CD8-positive, alpha-beta memory T cell (primary cell): Measurements from ENCODE around the gene TFAP2A. TPM values are rescaled to one million over a fixed set of nuclear protein-coding genes. Genes with fewer than 3 reads are reported as not detected.

ENCODE experiments used
- CTCF ChIA-PET: fragments of 350-600 bp; sonication (Branson Sonifier 250); formaldehyde crosslinking; loops from one replicate; lab custom pipeline; 2021; ENCODE audit warnings: antibody characterized with exemption; lab: Charles Lee
- POLR2A ChIA-PET: fragments of 350-600 bp; sonication (Branson Sonifier 250); formaldehyde crosslinking; loops from one replicate; lab custom pipeline; 2021; ENCODE audit warnings: antibody characterized with exemption; lab: Charles Lee
- DNase-seq, 5 donors: peaks; one replicate each; pipeline versions ENCODE4 v3.0.0 to v3.0.0-alpha.2; 2020 to 2022; ENCODE audit warnings: mixed read lengths in 1 of 5
- H3K27ac ChIP-seq: one replicate; pipeline ENCODE4 v1.7.0; 2013; ENCODE audit warnings: low read depth, mild to moderate bottlenecking, low read length, moderate library complexity
- H3K27me3 ChIP-seq: 2 replicates; pipeline ENCODE4 v1.7.0; 2013; ENCODE audit warnings: low read length, mild to moderate bottlenecking; ENCODE audit not compliant: insufficient read depth, poor library complexity, severe bottlenecking
- H3K36me3 ChIP-seq: 2 replicates; pipeline ENCODE4 v1.7.0; 2013; ENCODE audit warnings: mild to moderate bottlenecking, low read length, moderate library complexity; ENCODE audit not compliant: insufficient read depth
- H3K4me1 ChIP-seq: 2 replicates; pipeline ENCODE4 v1.7.0; 2013; ENCODE audit warnings: mild to moderate bottlenecking, low read length, moderate library complexity; ENCODE audit not compliant: insufficient read depth
- H3K4me3 ChIP-seq: 2 replicates; pipeline ENCODE4 v1.7.0; 2013; ENCODE audit warnings: mild to moderate bottlenecking, low read length
- H3K9me3 ChIP-seq: 2 replicates; pipeline ENCODE4 v1.7.0; 2013; ENCODE audit warnings: mild to moderate bottlenecking, low read length
- H3K27ac Mint-ChIP-seq, 8 donors: one replicate each; pipeline ENCODE4 v1.8.0; 2020 to 2021; ENCODE audit warnings: mixed read lengths in 8 of 8, mild to moderate bottlenecking in 6 of 8, inconsistent platforms in 3 of 8, moderate library complexity in 3 of 8
- H3K27me3 Mint-ChIP-seq, 2 donors: one replicate each; pipeline ENCODE4 v1.8.0; 2020 to 2021; ENCODE audit warnings: mixed read lengths in 2 of 2, mild to moderate bottlenecking in 1 of 2, moderate library complexity in 1 of 2
- H3K36me3 Mint-ChIP-seq, 3 donors: one replicate each; pipeline ENCODE4 v1.8.0; 2020 to 2021; ENCODE audit warnings: mixed read lengths in 3 of 3, inconsistent platforms in 1 of 3, mild to moderate bottlenecking in 1 of 3
- H3K4me1 Mint-ChIP-seq, 3 donors: one replicate each; pipeline ENCODE4 v1.8.0; 2020 to 2021; ENCODE audit warnings: mixed read lengths in 3 of 3, inconsistent platforms in 1 of 3, mild to moderate bottlenecking in 1 of 3
- H3K4me3 Mint-ChIP-seq, 7 donors: one replicate each; pipeline ENCODE4 v1.8.0; 2020 to 2021; ENCODE audit warnings: mixed read lengths in 7 of 7, mild to moderate bottlenecking in 6 of 7, moderate library complexity in 4 of 7, inconsistent platforms in 2 of 7
- H3K9me3 Mint-ChIP-seq, 5 donors: one replicate each; pipeline ENCODE4 v1.8.0; 2020 to 2022; ENCODE audit warnings: mixed read lengths in 5 of 5, mild to moderate bottlenecking in 3 of 5, moderate library complexity in 2 of 5, inconsistent platforms in 1 of 5
- polyA plus RNA-seq: library from polyadenylated mRNA; unstranded; fragments of 300-500 nt; fragmentation: Illumina TruSeq; gene quantifications from one replicate; pipeline ENCODE4 v1.2.3, GENCODE V29; 2021
- total RNA-seq, 2 experiments: library from RNA; stranded (reverse); gene quantifications; one replicate each; pipeline ENCODE4 v1.2.3, GENCODE V29; 2021

Gene TFAP2A
- total RNA-seq (not detected), polyA plus RNA-seq (not detected)

DNA sequence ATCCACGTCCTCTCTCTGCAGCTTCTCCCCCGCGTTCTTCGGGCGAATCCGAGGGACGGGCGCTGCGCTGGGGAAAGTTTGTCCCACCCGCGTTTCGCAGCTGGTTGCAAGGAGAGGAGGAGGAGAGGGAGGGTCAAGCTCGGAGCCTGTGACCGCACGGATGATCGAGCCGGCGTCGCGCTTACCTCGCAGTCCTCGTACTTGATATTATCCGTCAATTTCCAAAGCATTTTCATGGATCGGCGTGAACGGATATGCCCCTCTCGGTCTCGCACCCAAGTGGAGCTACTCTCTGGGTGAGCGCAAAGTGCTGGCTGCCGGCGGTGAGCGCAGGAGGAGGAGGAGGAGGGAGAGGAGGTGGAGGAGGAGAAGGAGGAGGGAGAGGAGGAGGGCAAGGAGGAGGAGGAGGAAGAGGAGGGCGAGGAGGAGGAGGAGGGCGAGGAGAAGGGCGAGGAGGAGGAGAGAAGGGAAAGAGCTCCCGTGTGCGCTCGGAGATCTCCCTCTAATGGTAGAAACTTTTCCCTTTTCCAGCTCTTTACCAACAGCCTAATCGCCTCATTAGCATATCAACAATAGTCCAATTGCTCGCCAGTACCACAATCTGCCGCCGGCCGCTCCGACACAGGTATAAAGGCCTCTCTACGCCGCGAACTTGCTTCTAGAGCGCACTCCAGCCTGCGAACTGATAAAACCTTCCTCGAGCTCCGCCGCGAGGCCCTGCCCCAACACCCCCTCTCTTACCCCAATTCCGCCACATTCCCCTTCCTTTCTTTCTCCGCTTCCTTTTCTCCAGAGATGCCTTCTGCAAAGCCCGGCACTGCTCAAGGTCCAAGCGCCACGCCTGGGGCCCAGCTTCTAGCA lies at the start of gene TFAP2A:
TSS of gene TFAP2A (minus strand) at position 319 of the 861 bp plus-strand sequence. CDS start at position 236, 83 bp downstream.
- peaks cover 27% of the 10 kb centered on the region for H3K4me1 ChIP-seq
- Mint-ChIP-seq H3K27ac (peak within 1 kb of the TSS in 6 of 8 donors; percentile 23 to 90 (median 63)), H3K4me3 (peak within 1 kb of the TSS; percentile 83 to 96 (median 87)), H3K36me3 (peaks cover 0 to 9% (median 8%) of the 10 kb centered on the region in 3 donors), H3K4me1 (peaks cover 37 to 54% (median 47%) of the 10 kb centered on the region in 3 donors), H3K9me3 (peaks cover 3 to 49% (median 43%) of the 10 kb centered on the region in 5 donors), H3K27me3 (peaks cover 84 to 85% of the 10 kb centered on the region in 2 donors)
- no peaks in the 10 kb centered on the region for H3K36me3 ChIP-seq
- peaks cover 76% of the 10 kb centered on the region for H3K27me3 ChIP-seq
- ChIA-PET CTCF (no interaction called here), POLR2A (no interaction called here)
- no peak for DNase-seq
- H3K27ac ChIP-seq: no peak within 1 kb of the TSS
- H3K4me3 ChIP-seq: no peak within 1 kb of the TSS
- no peaks in the 10 kb centered on the region for H3K9me3 ChIP-seq

- H3K4me1 Mint-ChIP-seq: no peaks in the 10 kb centered on the region
- CTCF ChIA-PET: interaction anchor here (2.0 kb wide), 1 partner anchor 18 kb away, joined by 4 read pairs; no protein-coding TSS in a partner anchor
- no peak overlapping the region for H3K4me3 ChIP-seq
- H3K27ac ChIP-seq: no peak overlapping the region
- H3K27ac Mint-ChIP-seq: no peak overlapping the region
- H3K27me3 Mint-ChIP-seq: peaks cover 9 to 33% of the 10 kb centered on the region in 2 donors
- H3K36me3 ChIP-seq: no peaks in the 10 kb centered on the region
- POLR2A ChIA-PET: no interaction called here
- H3K9me3 Mint-ChIP-seq: peaks cover 0 to 2% (median 0%) of the 10 kb centered on the region in 5 donors
- DNase-seq: no peak
- peaks cover 0 to 1% (median 0%) of the 10 kb centered on the region in 3 donors for H3K36me3 Mint-ChIP-seq
- no peak overlapping the region for H3K4me3 Mint-ChIP-seq
- no peaks in the 10 kb centered on the region for H3K4me1 ChIP-seq
- no peaks in the 10 kb centered on the region for H3K9me3 ChIP-seq
- no peaks in the 10 kb centered on the region for H3K27me3 ChIP-seq
These were observed 48.9 kb upstream of the TFAP2A start for GRCh38 chr6:10463491-10464481.

- Histone ChIP-seq H3K9me3 (no peaks in the 10 kb centered on the region), H3K4me1 (no peaks in the 10 kb centered on the region), H3K4me3 (no peak overlapping the region), H3K27ac (no peak overlapping the region), H3K27me3 (no peaks in the 10 kb centered on the region), H3K36me3 (no peaks in the 10 kb centered on the region)
- Mint-ChIP-seq H3K4me1 (no peaks in the 10 kb centered on the region), H3K4me3 (no peak overlapping the region), H3K36me3 (peaks cover 0 to 1% (median 0%) of the 10 kb centered on the region in 3 donors), H3K27ac (no peak overlapping the region), H3K9me3 (peaks cover 0 to 3% (median 0%) of the 10 kb centered on the region in 5 donors), H3K27me3 (peaks cover 12 to 37% of the 10 kb centered on the region in 2 donors)
- ChIA-PET POLR2A (no interaction called here), CTCF (no interaction called here)
- DNase-seq: no peak
These were observed 48.2 kb upstream of the TFAP2A start for GRCh38 chr6:10463040-10463439.

DNA sequence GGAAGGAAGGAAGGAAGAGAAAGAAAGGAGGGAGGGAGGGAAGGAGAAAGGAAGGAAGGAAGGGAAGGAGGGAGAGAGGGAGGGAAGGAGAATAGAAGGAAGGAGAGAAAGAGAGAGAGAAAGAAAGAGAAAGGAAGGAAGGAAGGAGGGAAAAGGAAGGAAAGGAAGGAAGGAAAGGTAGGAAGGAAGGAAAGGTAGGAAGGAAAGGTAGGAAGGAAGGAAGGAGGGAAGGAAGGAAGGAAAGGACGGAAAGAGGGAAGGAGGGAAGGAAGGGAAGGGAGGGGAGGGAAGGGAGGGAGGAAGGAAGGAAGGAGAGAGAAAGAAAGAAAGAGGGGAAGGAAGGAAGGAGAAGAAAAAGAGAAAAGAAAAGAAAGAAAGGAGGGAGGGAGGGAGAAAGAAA lies 47.0 kb upstream of the TFAP2A start:
- Histone ChIP-seq H3K4me1 (no peaks in the 10 kb centered on the region), H3K27me3 (no peaks in the 10 kb centered on the region), H3K27ac (no peak overlapping the region), H3K4me3 (no peak overlapping the region), H3K9me3 (no peaks in the 10 kb centered on the region), H3K36me3 (no peaks in the 10 kb centered on the region)
- no peak overlapping the region for H3K27ac Mint-ChIP-seq
- no peak overlapping the region for H3K4me3 Mint-ChIP-seq
- ChIA-PET POLR2A (no interaction called here), CTCF (no interaction called here)
- H3K36me3 Mint-ChIP-seq: peaks cover 0 to 1% (median 0%) of the 10 kb centered on the region in 3 donors
- no peak for DNase-seq
- H3K9me3 Mint-ChIP-seq: peaks cover 0 to 3% (median 0%) of the 10 kb centered on the region in 5 donors
- H3K4me1 Mint-ChIP-seq: no peaks in the 10 kb centered on the region
- H3K27me3 Mint-ChIP-seq: peaks cover 14 to 38% of the 10 kb centered on the region in 2 donors

GRCh38 chr6:10460096-10460495 lies 45.2 kb upstream of the TFAP2A start:
- no peaks in the 10 kb centered on the region for H3K9me3 ChIP-seq
- peaks cover 0 to 1% (median 0%) of the 10 kb centered on the region in 3 donors for H3K36me3 Mint-ChIP-seq
- CTCF ChIA-PET: no interaction called here
- POLR2A ChIA-PET: no interaction called here
- H3K4me1 Mint-ChIP-seq: no peaks in the 10 kb centered on the region
- no peaks in the 10 kb centered on the region for H3K36me3 ChIP-seq
- H3K4me3 Mint-ChIP-seq: no peak overlapping the region
- no peak for DNase-seq
- no peak overlapping the region for H3K27ac Mint-ChIP-seq
- peaks cover 12 to 34% of the 10 kb centered on the region in 2 donors for H3K27me3 Mint-ChIP-seq
- H3K27me3 ChIP-seq: no peaks in the 10 kb centered on the region
- H3K4me1 ChIP-seq: no peaks in the 10 kb centered on the region
- H3K9me3 Mint-ChIP-seq: peaks cover 0 to 3% (median 0%) of the 10 kb centered on the region in 5 donors
- H3K27ac ChIP-seq: no peak overlapping the region
- H3K4me3 ChIP-seq: no peak overlapping the region

DNA sequence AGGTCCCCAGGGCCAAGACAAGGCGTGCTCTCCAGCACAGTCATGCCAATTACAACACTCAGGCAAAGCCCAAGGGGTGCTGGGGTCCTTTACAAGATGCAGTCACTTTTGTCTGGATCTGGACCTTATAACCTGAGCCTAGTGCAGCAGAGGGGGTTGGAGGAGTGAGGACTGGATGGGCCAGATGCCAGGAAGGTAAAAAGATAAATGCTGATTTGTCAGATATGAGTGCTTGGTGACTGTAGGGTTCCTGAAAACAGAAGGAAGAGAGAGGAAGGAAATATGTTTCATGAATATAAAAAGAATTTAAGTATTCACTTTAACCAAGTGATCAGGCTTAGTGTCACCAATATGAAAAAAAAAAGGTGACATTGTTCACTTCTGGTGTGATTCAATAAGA lies 43.4 kb upstream of the TFAP2A start:
- DNase-seq: no peak
- Histone ChIP-seq H3K9me3 (no peaks in the 10 kb centered on the region), H3K4me1 (no peaks in the 10 kb centered on the region), H3K27ac (no peak overlapping the region), H3K4me3 (no peak overlapping the region), H3K27me3 (no peaks in the 10 kb centered on the region), H3K36me3 (no peaks in the 10 kb centered on the region)
- POLR2A ChIA-PET: no interaction called here
- no peak overlapping the region for H3K27ac Mint-ChIP-seq
- no peak overlapping the region for H3K4me3 Mint-ChIP-seq
- CTCF ChIA-PET: no interaction called here
- peaks cover 0 to 3% (median 0%) of the 10 kb centered on the region in 5 donors for H3K9me3 Mint-ChIP-seq
- no peaks in the 10 kb centered on the region for H3K4me1 Mint-ChIP-seq
- H3K36me3 Mint-ChIP-seq: peaks cover 0 to 1% (median 0%) of the 10 kb centered on the region in 3 donors
- H3K27me3 Mint-ChIP-seq: peaks cover 12 to 34% of the 10 kb centered on the region in 2 donors

GRCh38 chr6:10453596-10453995 lies 38.7 kb upstream of the TFAP2A start:
- ChIA-PET CTCF (no interaction called here), POLR2A (no interaction called here)
- Mint-ChIP-seq H3K36me3 (no peaks in the 10 kb centered on the region), H3K27ac (no peak overlapping the region), H3K4me3 (no peak overlapping the region), H3K9me3 (peaks cover 0 to 3% (median 0%) of the 10 kb centered on the region in 5 donors), H3K4me1 (no peaks in the 10 kb centered on the region), H3K27me3 (peaks cover 10 to 38% of the 10 kb centered on the region in 2 donors)
- H3K4me3 ChIP-seq: no peak overlapping the region
- no peak for DNase-seq
- no peak overlapping the region for H3K27ac ChIP-seq
- no peaks in the 10 kb centered on the region for H3K36me3 ChIP-seq
- H3K4me1 ChIP-seq: no peaks in the 10 kb centered on the region
- no peaks in the 10 kb centered on the region for H3K9me3 ChIP-seq
- no peaks in the 10 kb centered on the region for H3K27me3 ChIP-seq
